HepG2 (cell line): ENCODE measurements around the gene SCUBE1. TPM values are rescaled to one million over a fixed set of nuclear protein-coding genes. Genes with fewer than 3 reads are reported as not detected.

ENCODE experiments used
- ARHGAP35 ChIP-seq: sonication (generic); formaldehyde crosslinking; IDR thresholded peaks from 2 replicates; pipeline ENCODE4 v1.9.0; 2022; ENCODE audit warnings: mild to moderate bottlenecking, inconsistent platforms, moderate library complexity, missing genetic modification reagents, borderline replicate concordance
- CAMTA2 ChIP-seq: sonication (generic); formaldehyde crosslinking; IDR thresholded peaks from 2 replicates; pipeline ENCODE4 v1.4.0; 2020; ENCODE audit warnings: mild to moderate bottlenecking, missing genetic modification reagents, borderline replicate concordance
- FUBP1 ChIP-seq: sonication (generic); formaldehyde crosslinking; IDR thresholded peaks from 2 replicates; pipeline ENCODE4 v1.5.1; 2020; ENCODE audit warnings: missing genetic modification reagents, mild to moderate bottlenecking, borderline replicate concordance
- MAZ ChIP-seq, 2 experiments: sonication (generic) in 1 of 2; formaldehyde crosslinking in 1 of 2; IDR thresholded peaks; 2 replicates each; pipeline versions ENCODE4 v1.5.0 to v1.6.1; 2012 to 2020; ENCODE audit warnings: low read depth in 2 of 2, mild to moderate bottlenecking in 2 of 2, borderline replicate concordance in 1 of 2, improper control_type of control experiment in 1 of 2, low read length in 1 of 2, missing genetic modification reagents in 1 of 2, moderate library complexity in 1 of 2
- MTERF4 ChIP-seq: sonication (generic); formaldehyde crosslinking; IDR thresholded peaks from 2 replicates; pipeline ENCODE4 v1.8.0; 2023; ENCODE audit warnings: mild to moderate bottlenecking, missing genetic modification reagents
- MTF1 ChIP-seq: sonication (generic); formaldehyde crosslinking; IDR thresholded peaks from 2 replicates; pipeline ENCODE4 v1.5.0; 2020; ENCODE audit warnings: missing genetic modification reagents
- NFKBIZ ChIP-seq: IDR thresholded peaks from 2 replicates; pipeline ENCODE4 v1.6.1; 2018; ENCODE audit warnings: missing genetic modification reagents, missing compliant biosample characterization
- POLR2A ChIP-seq, 2 experiments: IDR thresholded peaks; 2 replicates each; pipeline ENCODE4 v1.6.1; 2011; ENCODE audit warnings: low read depth in 2 of 2, low read length in 2 of 2, mild to moderate bottlenecking in 1 of 2, moderate library complexity in 1 of 2; ENCODE audit not compliant: insufficient read depth in 1 of 2
- RARG ChIP-seq: sonication (generic); formaldehyde crosslinking; IDR thresholded peaks from 2 replicates; pipeline ENCODE4 v1.4.0; 2020; ENCODE audit warnings: low read depth, mild to moderate bottlenecking, missing genetic modification reagents
- SMAD1 ChIP-seq: sonication (generic); formaldehyde crosslinking; IDR thresholded peaks from 2 replicates; pipeline ENCODE4 v1.4.0; 2020; ENCODE audit warnings: missing genetic modification reagents, low read depth, mild to moderate bottlenecking, borderline replicate concordance
- SPEN ChIP-seq: sonication (generic); formaldehyde crosslinking; IDR thresholded peaks from 2 replicates; pipeline ENCODE4 v1.5.1; 2020; ENCODE audit warnings: low read depth, mild to moderate bottlenecking, missing genetic modification reagents
- TBX2 ChIP-seq: sonication (generic); formaldehyde crosslinking; IDR thresholded peaks from 2 replicates; pipeline ENCODE4 v1.5.0; 2020; ENCODE audit warnings: missing genetic modification reagents, mild to moderate bottlenecking, borderline replicate concordance
- TRAFD1 ChIP-seq: sonication (generic); formaldehyde crosslinking; IDR thresholded peaks from 2 replicates; pipeline ENCODE4 v1.5.1; 2020; ENCODE audit warnings: missing genetic modification reagents, mild to moderate bottlenecking, borderline replicate concordance
- USF2 ChIP-seq, 2 experiments: sonication (generic) in 1 of 2; formaldehyde crosslinking in 1 of 2; IDR thresholded peaks; 2 replicates each; pipeline versions ENCODE4 v1.5.1 to v1.6.1; 2011 to 2020; ENCODE audit warnings: borderline replicate concordance in 1 of 2, low read depth in 1 of 2, low read length in 1 of 2, mild to moderate bottlenecking in 1 of 2, missing genetic modification reagents in 1 of 2, moderate library complexity in 1 of 2
- XRCC5 ChIP-seq: fragments of 200-400 bp; formaldehyde crosslinking; optimal IDR thresholded peaks from 2 replicates; pipeline ENCODE3; 2017; ENCODE audit warnings: mild to moderate bottlenecking, low read length
- ZBTB1 ChIP-seq: sonication (generic); formaldehyde crosslinking; IDR thresholded peaks from 2 replicates; pipeline ENCODE4 v1.4.0; 2020; ENCODE audit warnings: missing genetic modification reagents, borderline replicate concordance
- ZNF256 ChIP-seq: sonication (generic); formaldehyde crosslinking; conservative IDR thresholded peaks from 2 replicates; pipeline ENCODE4 v1.4.0; 2020; ENCODE audit warnings: missing genetic modification reagents
- ZNF776 ChIP-seq: sonication (generic); formaldehyde crosslinking; IDR thresholded peaks from 2 replicates; pipeline ENCODE4 v1.4.0; 2020; ENCODE audit warnings: mild to moderate bottlenecking, missing genetic modification reagents
- ZNF790 ChIP-seq: sonication (generic); formaldehyde crosslinking; IDR thresholded peaks from 2 replicates; pipeline ENCODE4 v1.8.0; 2022; ENCODE audit warnings: missing genetic modification reagents, mild to moderate bottlenecking, borderline replicate concordance
- ZNF850 ChIP-seq: sonication (generic); formaldehyde crosslinking; conservative IDR thresholded peaks from 2 replicates; pipeline ENCODE4 v1.9.0; 2021; ENCODE audit warnings: mild to moderate bottlenecking, missing genetic modification reagents
- polyA plus RNA-seq, 8 experiments: library from polyadenylated mRNA; depleted of rRNA in 3 of 8; stranded (reverse) in 7 of 8; unstranded in 1 of 8; fragments of >200 nt; fragmentation: Illumina TruSeq in 4 of 8; extraction: Trizol in 4 of 8; gene quantifications; 2 replicates each; pipeline versions ENCODE4 v1.2.1 to v1.2.3, GENCODE V29; 2011 to 2016; ENCODE audit warnings: low read depth in 4 of 8, missing spikeins in 1 of 8, mixed read lengths in 1 of 8; ENCODE audit not compliant: insufficient read depth in 1 of 8
- total RNA-seq, 5 experiments: library from RNA; depleted of rRNA; stranded (reverse); fragments of >200 nt; fragmentation: Illumina TruSeq; extraction: Trizol; gene quantifications; 2 replicates each; pipeline ENCODE4 v1.2.3, GENCODE V29; 2016; ENCODE audit warnings: low read depth in 1 of 5

The SCUBE1 gene
- total and polyA plus RNA-seq, 2 of the 13 experiments (the other 11 are each of a cell fraction or from before 2014, with no cell fraction given): under 0.01 to 0.05 TPM

- TF ChIP-seq ZNF790 (CRISPR knock-in tag) (no peak; the same call in 1 of the 2 replicates), NFKBIZ (CRISPR knock-in tag) (0 out of 2 replicates have a peak, but pooled peaks have one; percentile 42), FUBP1 (CRISPR knock-in tag) (peak; percentile 53; the same call in 1 of the 2 replicates), ZNF776 (peak; percentile 83), XRCC5 (peak; percentile 94), TRAFD1 (CRISPR knock-in tag) (no peak), TBX2 (CRISPR knock-in tag) (peak; percentile 68), ZBTB1 (CRISPR knock-in tag) (no peak), ARHGAP35 (CRISPR knock-in tag) (peak; percentile 84; the same call in 1 of the 2 replicates), RARG (no peak), SPEN (peak; percentile 92), CAMTA2 (CRISPR knock-in tag) (0 out of 2 replicates have a peak, but pooled peaks have one; percentile 76), MTERF4 (no peak), POLR2A (IDR thresholded peaks at IDR 0.05; ENCODE audit: insufficient read depth in 1 of 2, low read depth in 2 of 2, low read length in 2 of 2) (peak; percentile 81 to 87), USF2 (IDR thresholded peaks at IDR 0.05; ENCODE audit: low read depth, low read length) (no peak), USF2 (CRISPR knock-in tag; IDR thresholded peaks at IDR 0.05; ENCODE audit: borderline replicate concordance) (no peak), MTF1 (CRISPR knock-in tag) (no peak), SMAD1 (CRISPR knock-in tag) (0 out of 2 replicates have a peak, but pooled peaks have one; percentile 68), MAZ (IDR thresholded peaks at IDR 0.05; ENCODE audit: borderline replicate concordance, low read depth, low read length) (peak; percentile 85), MAZ (CRISPR knock-in tag; IDR thresholded peaks at IDR 0.05; ENCODE audit: low read depth) (peak; percentile 24; the same call in 1 of the 2 replicates), ZNF256 (CRISPR knock-in tag) (peak; percentile 87; the same call in 1 of the 2 replicates), ZNF850 (CRISPR knock-in tag) (no peak)
Observed at GRCh38 chr22:43187171-43188099, 155.7 kb downstream of the SCUBE1 start (continued).
